IMR-90 (cell line): ENCODE data around the gene CADM4. TPM values are rescaled to one million over a fixed set of nuclear protein-coding genes. Genes with fewer than 3 reads are reported as not detected.

Source experiments
- BHLHE40 ChIP-seq: fragments of 150-350 bp; IDR thresholded peaks from 2 replicates; pipeline ENCODE4 v1.6.1; 2016; ENCODE audit warnings: mild to moderate bottlenecking, low read depth, low read length
- MAZ ChIP-seq: IDR thresholded peaks from 2 replicates; pipeline ENCODE4 v1.6.1; 2012; ENCODE audit warnings: low read depth, mild to moderate bottlenecking, low read length, improper control_type of control experiment, moderate library complexity, borderline replicate concordance
- RAD21 ChIP-seq: IDR thresholded peaks from 2 replicates; pipeline ENCODE4 v1.6.1; 2012; ENCODE audit warnings: low read length, improper control_type of control experiment
- RCOR1 ChIP-seq: IDR thresholded peaks from 2 replicates; pipeline ENCODE4 v1.6.1; 2012; ENCODE audit warnings: mild to moderate bottlenecking, low read length, improper control_type of control experiment; ENCODE audit not compliant: insufficient replicate concordance
- polyA plus RNA-seq, 3 experiments: library from polyadenylated mRNA; depleted of rRNA; stranded (reverse); fragments of >200 nt; gene quantifications; 2 replicates each; pipeline ENCODE4 v1.2.3, GENCODE V29; 2012; ENCODE audit warnings: low replicate concordance in 1 of 3
- total RNA-seq: library from RNA; depleted of rRNA; stranded (reverse); fragments of >200 nt; gene quantifications from 2 replicates; pipeline ENCODE4 v1.2.3, GENCODE V29; 2012

CADM4 gene
- total and polyA plus RNA-seq, 2 of the 4 experiments (the other 2 are of a cell fraction): 2.0 to 4.9 TPM

DNA sequence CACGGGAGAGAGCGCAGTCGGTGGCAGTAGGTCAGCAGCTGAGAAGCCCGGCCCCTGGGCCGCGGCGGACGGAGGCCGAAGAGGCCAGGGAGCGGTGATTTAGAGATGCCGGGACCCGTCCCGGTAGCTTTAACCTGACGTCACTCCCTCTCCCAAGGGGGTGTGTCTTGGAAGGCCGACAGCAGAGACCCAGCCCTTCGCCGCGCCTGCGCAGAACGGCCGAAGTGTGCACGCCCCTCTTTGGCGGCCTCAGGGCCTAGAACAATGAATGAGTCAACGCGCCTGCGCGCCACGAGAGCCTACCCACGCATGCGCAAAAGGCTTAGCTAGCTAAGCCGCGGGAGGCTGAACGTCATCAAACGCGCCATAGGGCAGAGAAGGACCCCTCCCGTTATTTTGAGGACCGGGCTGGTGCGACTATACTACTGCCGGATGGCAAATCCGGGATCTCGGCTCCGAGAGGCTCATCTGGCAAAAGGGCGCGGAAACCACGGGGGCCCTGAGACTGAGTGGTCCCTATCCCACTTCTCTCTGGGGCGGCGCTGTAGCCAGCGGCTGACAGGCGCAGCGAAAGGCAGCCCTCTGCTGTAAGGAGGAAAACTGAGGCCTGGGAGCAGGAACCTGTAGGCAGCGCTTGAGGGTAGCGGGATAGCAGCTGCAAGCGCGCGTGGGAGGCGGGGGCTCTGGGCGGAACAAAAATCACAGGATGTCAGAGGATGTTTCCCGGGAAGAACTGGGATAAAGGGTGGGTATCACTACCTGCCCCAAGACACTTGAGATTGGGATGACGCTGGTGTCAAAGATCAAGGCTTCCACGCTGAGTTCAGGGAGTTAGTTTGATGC, 43.4 kb downstream of the CADM4 start, which contains the start of the genes IRGQ and ZNF576 (continued):
- TF ChIP-seq RAD21: peak; percentile 18; the same call in 1 of the 2 replicates
- TF ChIP-seq MAZ: peak; percentile 57; the same call in 1 of the 2 replicates
- TF ChIP-seq RCOR1: no peak
- 0 out of 2 replicates have a peak, but pooled peaks have one; percentile 5 for TF ChIP-seq BHLHE40
